Measurements from ENCODE around the gene TMEM250.

Gene TMEM250

DNA sequence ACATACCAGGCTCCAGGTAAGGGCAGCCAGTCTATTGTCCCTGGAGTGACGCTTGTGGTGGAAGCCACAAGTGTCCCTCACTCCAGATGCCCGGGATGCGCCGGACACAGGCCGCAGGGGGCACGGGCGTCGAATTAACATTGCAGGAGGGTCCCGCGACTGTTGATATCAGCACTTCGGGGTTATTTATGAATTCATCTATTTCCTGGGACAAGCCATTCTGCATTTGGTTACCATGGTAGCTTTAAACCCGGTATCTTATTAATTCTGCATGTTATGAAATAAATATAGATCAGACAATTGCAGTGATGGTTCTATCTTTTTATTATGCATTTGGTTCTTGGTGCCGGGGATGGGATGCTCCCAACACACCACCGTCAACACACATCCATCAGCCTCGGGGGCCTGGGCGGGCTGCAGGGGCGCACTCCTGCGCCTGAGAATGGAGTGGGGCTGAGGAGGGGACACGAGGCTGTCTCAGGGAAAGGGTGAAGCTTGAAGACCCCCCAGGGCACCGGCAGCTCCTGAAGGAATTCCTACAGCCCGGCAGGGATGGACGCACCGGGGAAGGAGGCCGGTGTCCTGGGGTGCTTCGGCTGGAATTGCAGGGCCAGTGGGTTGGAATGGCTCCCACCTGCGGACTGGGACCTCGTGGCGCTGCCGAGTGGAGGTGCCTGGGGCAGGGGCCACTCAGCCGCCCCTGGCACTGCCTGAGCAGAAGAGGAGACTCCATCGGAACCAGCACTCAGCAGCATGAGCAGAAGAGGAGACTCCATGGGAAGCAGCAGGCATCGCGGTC is 17.7 kb upstream of the TMEM250 start:
- WGBS: 87% methylated on average over 32 of the region's 33 CpGs

DNA sequence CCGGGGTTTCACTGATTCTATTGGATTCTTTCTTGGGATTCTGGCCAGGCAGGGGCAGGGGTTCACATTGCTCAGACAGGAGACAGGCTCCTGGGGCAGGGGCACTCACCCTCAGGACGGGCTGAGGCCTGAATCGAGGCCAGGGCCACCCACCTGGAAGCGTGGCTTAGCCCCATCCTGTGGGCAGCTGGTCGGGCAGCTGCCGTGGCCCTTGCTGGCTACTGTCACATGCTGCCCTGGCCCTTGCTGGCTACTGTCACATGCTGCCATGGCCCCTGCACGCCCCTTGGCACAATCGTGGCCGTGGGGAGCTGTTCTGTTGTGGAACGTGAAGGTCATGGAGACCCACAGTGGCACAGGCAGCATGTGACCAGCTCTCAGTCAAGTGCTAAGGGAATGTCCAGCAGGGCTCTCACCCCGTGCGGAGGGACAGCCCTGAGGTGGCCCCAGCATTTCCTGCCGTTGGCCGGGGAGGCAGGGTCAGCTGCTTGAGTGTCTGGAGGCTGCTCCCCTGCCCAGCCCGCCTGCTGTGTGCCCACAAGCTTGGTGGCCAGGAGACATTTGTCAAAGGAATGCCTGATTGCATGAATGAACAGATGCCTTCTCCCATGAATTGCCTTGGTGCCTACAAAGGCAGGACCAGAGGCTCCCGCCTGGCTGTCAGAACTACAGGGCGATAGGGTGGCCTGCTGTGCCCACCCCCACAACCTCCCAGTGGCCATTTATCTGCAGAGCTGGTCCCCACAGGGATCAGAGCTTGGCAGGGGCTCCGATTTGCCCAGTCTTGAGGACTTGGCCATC is 16.9 kb upstream of the TMEM250 start:
- H3K4ac ChIP-seq (ENCODE audit: low read depth in 1 of 2, low read length in 2 of 2): no peak overlapping the region
- 65% methylated on average over 18 of the region's 18 CpGs for WGBS
- no peak overlapping the region for H4K91ac ChIP-seq (ENCODE audit: low read length)

More for the DNA sequence above, 17.7 kb upstream of the TMEM250 start:
- H2AK5ac ChIP-seq (ENCODE audit: low read length, severe bottlenecking): no peak overlapping the region
- no peak overlapping the region for H3K4ac ChIP-seq (ENCODE audit: low read depth in 1 of 2, low read length in 2 of 2)
- no peak overlapping the region for H3K14ac ChIP-seq (ENCODE audit: low read length in 2 of 2)
- H3K79me1 ChIP-seq (replicated peaks; ENCODE audit: low read length, poor library complexity, severe bottlenecking): no peaks in the 10 kb centered on the region
- H2BK15ac ChIP-seq (ENCODE audit: low read depth, poor library complexity, severe bottlenecking): no peak overlapping the region
- no peak overlapping the region for H2BK5ac ChIP-seq (ENCODE audit: low read depth, low read length, poor library complexity, severe bottlenecking)
- H3K9me3 ChIP-seq (ENCODE audit: control insufficient read depth, low read length): no peaks in the 10 kb centered on the region
- no peak overlapping the region for H3K27ac ChIP-seq (ENCODE audit: low read length, poor library complexity, severe bottlenecking)
- no peak overlapping the region for H3K4me3 ChIP-seq (ENCODE audit: insufficient read depth in 1 of 2, low read depth in 1 of 2, low read length in 2 of 2)
- H2AFZ ChIP-seq (ENCODE audit: low read depth, low read length): no peak overlapping the region
- H3K4me2 ChIP-seq (ENCODE audit: low read length, poor library complexity, severe bottlenecking): no peak overlapping the region
- no peak overlapping the region for H2BK12ac ChIP-seq (ENCODE audit: low read length in 2 of 2)
- peak overlapping the region; percentile 21 for H2BK120ac ChIP-seq (ENCODE audit: low read depth, low read length)
- H3K18ac ChIP-seq (ENCODE audit: low read depth in 1 of 2, low read length in 2 of 2): no peak overlapping the region
- H3K23ac ChIP-seq (ENCODE audit: low read length in 2 of 2): no peak overlapping the region
- H3K27me3 ChIP-seq (ENCODE audit: control insufficient read depth in 1 of 2, insufficient read depth in 1 of 2, low read length in 2 of 2): peaks cover 51 to 66% of the 10 kb centered on the region in 2 experiments
- H4K91ac ChIP-seq (ENCODE audit: low read length): no peak overlapping the region
- H3K4me1 ChIP-seq (ENCODE audit: control insufficient read depth, insufficient read depth, low read depth, low read length): peaks cover 22% of the 10 kb centered on the region
- DNase-seq: no peak
- H4K8ac ChIP-seq (ENCODE audit: low read length): no peak overlapping the region
- H3K36me3 ChIP-seq (ENCODE audit: control insufficient read depth in 1 of 2, insufficient read depth in 2 of 2, low read depth in 1 of 2, low read length in 2 of 2): no peaks in the 10 kb centered on the region
- no peak overlapping the region for H3K9ac ChIP-seq (ENCODE audit: low read length)

DNA sequence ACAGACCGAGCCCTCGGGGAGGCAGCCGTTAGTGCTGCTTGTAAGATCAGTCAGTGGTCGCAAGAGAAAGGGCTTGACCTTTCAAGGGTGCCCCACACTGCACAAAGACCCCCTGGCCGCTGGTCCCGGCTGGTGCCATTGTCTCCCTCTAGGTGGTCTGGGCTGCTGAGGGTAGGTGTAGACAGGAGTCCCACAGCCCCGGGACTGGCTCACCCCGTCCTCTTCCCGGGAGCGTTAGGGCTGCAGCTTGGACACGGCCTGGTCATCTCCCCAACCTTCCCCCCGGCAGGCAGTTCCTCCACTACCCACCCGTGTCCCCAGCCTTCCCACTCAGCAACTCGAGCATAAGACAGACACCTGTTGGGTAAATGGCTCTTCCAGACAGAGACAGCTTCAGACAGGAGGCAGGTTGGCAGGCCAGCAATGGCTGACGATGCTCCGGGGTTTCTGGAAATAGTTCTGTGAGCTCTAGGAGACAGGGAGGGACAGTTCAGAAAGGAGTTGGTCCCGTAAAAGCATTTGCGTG is 15.3 kb upstream of the TMEM250 start:
- Histone ChIP-seq H2BK120ac (ENCODE audit: low read depth, low read length) (no peak overlapping the region), H3K4me2 (ENCODE audit: low read length, poor library complexity, severe bottlenecking) (no peak overlapping the region), H3K4ac (ENCODE audit: low read depth in 1 of 2, low read length in 2 of 2) (no peak overlapping the region), H3K4me3 (ENCODE audit: insufficient read depth in 1 of 2, low read depth in 1 of 2, low read length in 2 of 2) (no peak overlapping the region), H3K14ac (ENCODE audit: low read length in 2 of 2) (peak overlapping the region in 1 of 2 experiments; percentile 31), H2BK5ac (ENCODE audit: low read depth, low read length, poor library complexity, severe bottlenecking) (no peak overlapping the region), H3K36me3 (ENCODE audit: control insufficient read depth in 1 of 2, insufficient read depth in 2 of 2, low read depth in 1 of 2, low read length in 2 of 2) (peaks cover 0 to 3% of the 10 kb centered on the region in 2 experiments), H3K9me3 (ENCODE audit: control insufficient read depth, low read length) (no peaks in the 10 kb centered on the region), H2AK5ac (ENCODE audit: low read length, severe bottlenecking) (no peak overlapping the region), H3K18ac (ENCODE audit: low read depth in 1 of 2, low read length in 2 of 2) (peak overlapping the region in 1 of 2 experiments; percentile 14), H3K27ac (ENCODE audit: low read length, poor library complexity, severe bottlenecking) (no peak overlapping the region), H2BK15ac (ENCODE audit: low read depth, poor library complexity, severe bottlenecking) (no peak overlapping the region), H3K27me3 (ENCODE audit: control insufficient read depth in 1 of 2, insufficient read depth in 1 of 2, low read length in 2 of 2) (peaks cover 61 to 82% of the 10 kb centered on the region in 2 experiments), H3K9ac (ENCODE audit: low read length) (no peak overlapping the region), H3K4me1 (ENCODE audit: control insufficient read depth, insufficient read depth, low read depth, low read length) (peaks cover 19% of the 10 kb centered on the region), H4K91ac (ENCODE audit: low read length) (peak overlapping the region; percentile 16), H3K23ac (ENCODE audit: low read length in 2 of 2) (no peak overlapping the region), H4K8ac (ENCODE audit: low read length) (peak overlapping the region; percentile 13), H2BK12ac (ENCODE audit: low read length in 2 of 2) (no peak overlapping the region), H2AFZ (ENCODE audit: low read depth, low read length) (no peak overlapping the region), H3K79me1 (replicated peaks; ENCODE audit: low read length, poor library complexity, severe bottlenecking) (no peaks in the 10 kb centered on the region)
- WGBS: 43% methylated on average over 18 of the region's 18 CpGs
- no peak for DNase-seq

More for the DNA sequence above, 16.9 kb upstream of the TMEM250 start:
- H3K79me1 ChIP-seq (replicated peaks; ENCODE audit: low read length, poor library complexity, severe bottlenecking): no peaks in the 10 kb centered on the region
- H3K27me3 ChIP-seq (ENCODE audit: control insufficient read depth in 1 of 2, insufficient read depth in 1 of 2, low read length in 2 of 2): peaks cover 57 to 72% of the 10 kb centered on the region in 2 experiments
- H3K36me3 ChIP-seq (ENCODE audit: control insufficient read depth in 1 of 2, insufficient read depth in 2 of 2, low read depth in 1 of 2, low read length in 2 of 2): no peaks in the 10 kb centered on the region
- no peak overlapping the region for H3K4me3 ChIP-seq (ENCODE audit: insufficient read depth in 1 of 2, low read depth in 1 of 2, low read length in 2 of 2)
- peaks cover 19% of the 10 kb centered on the region for H3K4me1 ChIP-seq (ENCODE audit: control insufficient read depth, insufficient read depth, low read depth, low read length)
- peak overlapping the region in 1 of 2 experiments; percentile 9 for H3K18ac ChIP-seq (ENCODE audit: low read depth in 1 of 2, low read length in 2 of 2)
- DNase-seq: no peak
- H3K23ac ChIP-seq (ENCODE audit: low read length in 2 of 2): no peak overlapping the region
- no peak overlapping the region for H2AFZ ChIP-seq (ENCODE audit: low read depth, low read length)
- no peak overlapping the region for H2BK120ac ChIP-seq (ENCODE audit: low read depth, low read length)
- no peak overlapping the region for H2BK15ac ChIP-seq (ENCODE audit: low read depth, poor library complexity, severe bottlenecking)
- no peak overlapping the region for H2AK5ac ChIP-seq (ENCODE audit: low read length, severe bottlenecking)
- H4K8ac ChIP-seq (ENCODE audit: low read length): no peak overlapping the region
- no peaks in the 10 kb centered on the region for H3K9me3 ChIP-seq (ENCODE audit: control insufficient read depth, low read length)
- H3K14ac ChIP-seq (ENCODE audit: low read length in 2 of 2): peak overlapping the region in 1 of 2 experiments; percentile 88
- no peak overlapping the region for H2BK5ac ChIP-seq (ENCODE audit: low read depth, low read length, poor library complexity, severe bottlenecking)
- H3K27ac ChIP-seq (ENCODE audit: low read length, poor library complexity, severe bottlenecking): no peak overlapping the region
- peak overlapping the region in 1 of 2 experiments; percentile 37 for H2BK12ac ChIP-seq (ENCODE audit: low read length in 2 of 2)
- no peak overlapping the region for H3K9ac ChIP-seq (ENCODE audit: low read length)
- H3K4me2 ChIP-seq (ENCODE audit: low read length, poor library complexity, severe bottlenecking): no peak overlapping the region
